Activated CD8-positive, alpha-beta memory T cell treated with anti-CD3 and anti-CD28 coated beads, Interleukin-2, amount 50 U/mL, for 24 hours (primary cell): ENCODE results near the gene PBRM1.
"Not testable (repeated sequence)": the region's sequence is repeated elsewhere in the genome, so short reads cannot be mapped to it uniquely, and the experiment has no call there.

ENCODE experiments used
- DNase-seq: peaks from one replicate; pipeline ENCODE4 v3.0.0-alpha.2; 2020; ENCODE audit errors: extremely low read depth

PBRM1 gene

GRCh38 chr3:52704611-52705437, 19.1 kb upstream of the PBRM1 start:
- no peak for DNase-seq

DNA sequence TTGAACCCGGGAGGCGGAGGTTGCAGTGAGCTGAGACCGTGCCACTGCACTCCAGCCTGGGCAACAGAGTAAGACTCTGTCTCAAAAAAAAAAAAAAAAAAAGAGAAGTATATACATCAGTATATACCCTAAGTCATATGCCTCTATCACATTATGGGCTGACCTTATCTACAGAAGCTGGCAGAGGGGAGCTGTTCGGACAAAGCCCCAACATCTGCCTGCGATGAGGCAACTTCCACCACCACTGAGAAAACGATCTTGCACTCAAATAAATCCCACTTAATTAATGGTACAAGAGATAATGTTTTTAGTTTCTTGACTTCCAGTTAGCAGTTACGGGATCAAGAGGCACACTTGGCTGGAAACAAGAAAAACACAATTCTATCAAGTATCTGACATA, 17.6 kb upstream of the PBRM1 start:
- no peak for DNase-seq

GRCh38 chr3:52697632-52697965, 11.9 kb upstream of the PBRM1 start:
- no peak for DNase-seq

DNA sequence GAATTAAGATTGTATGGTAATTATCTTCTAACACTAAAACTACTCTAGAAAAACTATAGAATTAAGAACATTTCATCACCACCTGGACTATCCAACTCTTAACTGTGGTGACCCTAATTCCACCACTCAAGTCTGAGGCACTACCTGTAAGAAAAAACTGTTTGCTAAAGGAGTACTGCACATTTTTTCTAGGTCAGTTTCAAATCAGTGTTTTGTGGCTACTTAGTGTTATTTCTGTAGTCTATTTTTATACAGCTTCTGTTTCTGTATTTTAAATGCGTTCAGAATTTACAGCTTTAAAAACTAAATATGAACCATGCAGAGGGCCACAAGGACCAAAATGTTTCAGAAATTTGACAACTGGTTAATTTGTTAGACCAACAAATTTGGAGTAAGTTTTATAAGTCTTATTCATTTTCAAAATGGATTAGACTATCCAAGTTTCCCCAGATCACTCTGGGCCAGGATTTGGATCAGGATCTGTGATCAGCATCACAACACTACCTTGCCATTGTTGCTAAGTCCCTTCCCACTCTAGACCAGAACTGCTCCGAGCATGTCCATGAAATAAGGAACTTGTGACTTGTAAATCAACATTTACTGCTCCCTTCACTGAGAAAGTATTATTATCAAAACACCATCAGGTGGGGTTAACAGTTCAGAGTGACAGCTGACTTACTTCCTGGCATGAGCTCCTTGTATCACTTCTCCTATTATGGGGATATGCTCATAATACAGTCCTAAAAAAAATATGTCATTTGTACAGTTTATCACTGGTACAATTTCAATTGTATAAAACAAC, 11.3 kb upstream of the PBRM1 start:
- DNase-seq = no peak

DNA sequence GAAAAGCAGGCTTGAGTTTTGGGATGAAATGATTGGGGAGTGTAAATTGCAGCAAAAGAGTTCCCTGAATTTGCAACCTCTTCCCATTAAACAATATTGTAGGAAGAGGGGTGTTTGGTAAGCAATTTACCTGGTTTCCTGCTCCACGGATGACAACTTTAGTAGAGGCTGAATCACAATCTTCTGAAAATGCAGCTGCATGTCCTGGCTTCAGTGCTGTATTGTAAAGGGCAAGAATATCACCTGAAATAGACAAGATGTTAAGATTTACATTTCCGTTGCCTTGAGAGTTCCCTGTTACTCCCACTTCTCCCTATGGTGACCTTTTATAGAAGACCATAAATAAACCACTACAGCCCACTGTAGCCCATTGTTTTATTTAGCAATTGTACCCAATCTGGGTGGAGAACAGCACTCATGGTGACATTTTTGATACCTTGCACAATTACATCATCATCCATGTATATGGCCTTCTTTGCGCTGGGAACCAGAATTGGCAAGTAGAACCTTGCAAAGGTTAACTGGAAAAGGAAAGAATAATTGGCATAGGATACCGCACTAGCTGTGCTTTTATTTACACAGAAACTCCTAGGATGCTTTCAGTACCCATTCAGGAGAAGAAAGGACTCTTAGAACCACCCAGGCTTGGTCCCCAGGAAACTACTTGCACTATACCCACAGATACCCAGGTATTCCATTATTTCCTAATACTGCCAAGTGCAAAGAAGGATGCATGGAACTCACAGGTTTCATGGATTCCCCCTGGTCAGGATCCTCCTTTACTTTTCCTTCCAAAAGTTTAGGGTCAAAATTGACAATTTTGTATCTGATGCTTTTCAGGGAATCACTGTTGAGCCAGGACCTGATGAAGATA, 10.3 kb upstream of the PBRM1 start:
- DNase-seq = no peak

- DNase-seq = no peak
Measured at GRCh38 chr3:52694528-52695189, 8.9 kb upstream of the PBRM1 start.

GRCh38 chr3:52693071-52693470, 7.4 kb upstream of the PBRM1 start:
- DNase-seq = no peak

- no peak for DNase-seq
Measured at GRCh38 chr3:52690560-52690959, 4.8 kb upstream of the PBRM1 start.

DNA sequence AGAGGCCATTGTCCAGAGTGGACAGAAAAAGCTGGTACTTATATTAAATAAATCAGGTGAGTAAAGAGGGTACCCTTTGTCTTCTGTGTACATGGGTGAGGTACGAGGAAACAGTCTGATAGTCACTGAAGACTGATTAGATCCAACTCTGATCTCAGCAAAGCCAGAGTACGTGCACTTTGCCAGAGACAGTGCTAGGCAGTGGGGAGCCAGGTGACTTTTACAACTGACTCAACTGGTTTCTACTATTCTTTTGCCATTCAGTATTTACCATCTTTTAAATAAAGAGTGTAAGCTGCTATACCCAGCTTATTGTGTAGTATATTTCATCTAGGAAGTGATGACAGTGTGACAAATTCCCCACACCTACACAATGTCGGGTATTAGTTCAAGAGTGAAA, 3.4 kb upstream of the PBRM1 start:
- DNase-seq = no peak

GRCh38 chr3:52688266-52688665, 2.6 kb upstream of the PBRM1 start:
- DNase-seq = no peak

- peak; percentile 45 for DNase-seq
Measured at GRCh38 chr3:52685285-52685708, 416 bp downstream of the PBRM1 start.

DNA sequence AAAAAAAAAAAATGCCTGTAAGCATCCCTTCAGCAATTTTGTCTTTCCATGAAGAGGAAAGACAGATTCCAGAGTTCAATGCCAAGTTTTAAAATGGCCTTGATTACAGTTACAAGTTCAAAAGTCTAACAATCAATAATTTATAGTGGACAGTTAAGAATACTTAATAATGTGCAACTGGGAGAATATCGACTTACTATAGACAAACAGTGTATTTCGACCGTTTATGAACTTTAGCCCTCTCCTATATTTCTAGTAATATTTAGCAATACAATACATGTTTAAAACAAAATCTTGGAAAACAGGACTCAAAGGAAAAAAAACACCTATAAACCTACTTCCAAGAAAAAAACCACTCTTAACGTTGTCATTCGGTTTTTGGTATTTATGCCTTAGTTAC, 1.5 kb downstream of the PBRM1 start:
- DNase-seq = no peak

- DNase-seq = no peak
Measured at GRCh38 chr3:52683611-52684010, 2.1 kb downstream of the PBRM1 start.

DNA sequence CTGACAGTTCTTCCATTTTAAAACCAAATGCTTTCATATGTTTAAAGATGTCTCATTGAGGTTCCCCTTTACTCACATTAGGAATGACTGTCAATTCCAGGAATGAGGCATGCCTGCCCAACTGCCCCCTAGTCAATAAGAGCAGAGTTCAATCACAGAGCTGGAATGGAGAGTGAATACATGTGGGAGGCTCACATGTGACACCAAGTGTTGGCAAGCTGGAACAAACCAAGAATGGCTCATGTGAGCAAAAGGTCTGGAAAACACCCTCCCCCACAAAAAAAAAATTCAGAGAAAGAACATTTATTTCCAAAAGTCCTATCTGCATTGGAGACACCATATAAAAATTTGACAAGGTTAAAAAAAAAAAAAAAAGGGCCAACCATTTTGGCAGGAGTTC, 3.7 kb downstream of the PBRM1 start:
- no peak for DNase-seq

GRCh38 chr3:52681596-52681995, 4.1 kb downstream of the PBRM1 start:
- no peak for DNase-seq

DNA sequence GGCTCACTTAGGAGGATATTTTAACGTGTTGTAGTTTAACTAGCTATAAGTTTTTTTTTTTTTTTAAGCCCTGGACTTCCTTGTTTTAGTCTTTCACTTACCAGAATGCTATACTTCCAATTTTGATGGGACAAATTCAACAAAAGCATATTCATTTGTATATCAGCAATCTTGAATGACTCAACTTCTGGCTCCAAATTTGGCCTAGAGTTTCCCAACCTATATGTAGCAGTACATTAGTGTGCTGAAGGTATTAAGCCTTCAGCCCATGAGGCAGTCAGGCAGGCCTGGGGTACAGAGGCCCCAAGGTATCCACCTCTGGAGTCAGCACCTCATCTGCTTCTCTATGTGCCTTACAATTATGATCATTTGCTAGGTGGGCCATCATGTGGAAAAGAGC, 5.9 kb downstream of the PBRM1 start:
- DNase-seq = no peak

DNA sequence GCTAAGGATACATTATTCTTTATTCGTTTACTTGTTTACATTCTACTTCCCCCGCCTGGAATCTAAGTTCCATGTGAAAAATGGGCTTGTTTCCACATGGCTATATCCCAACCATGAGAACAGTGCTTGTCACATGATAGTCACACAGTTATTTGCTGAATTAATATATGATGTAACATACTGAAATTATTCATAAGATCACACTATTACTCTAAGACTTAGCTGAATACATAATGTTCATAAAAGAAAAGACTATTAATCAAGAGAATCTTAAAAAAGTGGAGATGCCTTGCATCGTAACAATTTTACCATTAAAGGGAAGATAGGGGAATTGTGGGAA, 6.5 kb downstream of the PBRM1 start:
- no peak for DNase-seq

GRCh38 chr3:52678265-52679198, 7.2 kb downstream of the PBRM1 start:
- no peak for DNase-seq

- not testable (repeated sequence) for DNase-seq
Measured at GRCh38 chr3:52676201-52676600, 9.5 kb downstream of the PBRM1 start.

DNA sequence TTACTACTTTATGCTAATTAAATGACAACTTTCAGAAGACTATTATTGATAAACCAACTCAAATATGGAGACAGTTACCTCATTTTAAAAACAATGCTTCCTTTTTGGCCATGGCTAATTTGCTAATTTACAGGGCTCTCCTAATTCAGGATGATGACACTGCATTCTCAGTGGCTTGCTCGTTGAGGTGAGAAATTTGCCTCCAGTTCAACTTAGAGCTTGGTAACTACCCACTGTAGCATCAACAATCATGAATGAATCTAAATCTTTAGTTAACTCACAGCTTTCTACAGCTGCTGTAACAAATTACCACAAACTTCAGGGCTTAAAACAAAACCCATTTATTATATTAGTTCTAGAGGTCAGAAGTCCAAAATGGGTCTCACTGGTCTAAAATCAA, 14.0 kb downstream of the PBRM1 start:
- DNase-seq = no peak
